ENCODE results near the gene PLP1. TPM values are rescaled to one million over a fixed set of nuclear protein-coding genes. Genes with fewer than 3 reads are reported as not detected.
"Not testable (repeated sequence)": the region's sequence is repeated elsewhere in the genome, so short reads cannot be mapped to it uniquely, and the experiment has no call there.

PLP1 gene
- total RNA-seq, 1 donor from 2014 or later, result 5.9 TPM

DNA sequence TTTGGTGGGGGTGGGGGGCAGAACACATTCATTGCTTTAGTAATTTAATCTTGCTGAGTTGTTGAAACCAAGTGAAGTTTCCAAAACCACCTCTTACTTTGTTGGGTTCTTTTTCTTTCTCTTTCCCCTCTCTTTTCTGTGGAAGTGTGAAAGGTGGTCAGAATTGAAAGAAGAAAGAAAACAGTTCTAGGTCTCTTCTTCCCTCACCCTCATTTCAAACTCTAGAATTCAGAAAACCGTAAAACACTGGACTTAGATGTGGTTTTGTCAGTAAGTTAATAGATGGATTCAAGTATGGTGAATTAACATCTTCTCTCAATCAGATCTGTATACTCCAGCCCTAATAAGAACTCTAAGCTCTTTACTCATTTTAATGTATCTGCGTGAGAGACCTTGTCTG is 23.7 kb downstream of the PLP1 start:
- Histone ChIP-seq H3K27me3 (no peaks in the 10 kb centered on the region), H3K4me3 (no peak overlapping the region), H3K9me3 (no peaks in the 10 kb centered on the region), H3K27ac (no peak overlapping the region), H3K36me3 (no peaks in the 10 kb centered on the region), H3K4me1 (no peaks in the 10 kb centered on the region)
- no peak for DNase-seq (ENCODE audit: low spot score in 2 of 2)
- intact Hi-C loops (cut with DNase I), result no loop called here
- TF ChIP-seq CTCF (IDR thresholded peaks at IDR 0.05), result no peak

GRCh38 chrX:103805860-103806259 is 29.2 kb downstream of the PLP1 start:
- Histone ChIP-seq H3K4me3 (no peak overlapping the region), H3K9me3 (no peaks in the 10 kb centered on the region), H3K36me3 (no peaks in the 10 kb centered on the region), H3K27ac (no peak overlapping the region), H3K4me1 (no peaks in the 10 kb centered on the region), H3K27me3 (no peaks in the 10 kb centered on the region)
- TF ChIP-seq CTCF (IDR thresholded peaks at IDR 0.05), result no peak
- intact Hi-C loops (cut with DNase I), result no loop called here
- no peak for DNase-seq (ENCODE audit: low spot score in 2 of 2)

- DNase-seq (ENCODE audit: low spot score in 2 of 2), result no peak
- Histone ChIP-seq H3K27ac (no peak overlapping the region), H3K4me1 (no peaks in the 10 kb centered on the region), H3K27me3 (no peaks in the 10 kb centered on the region), H3K36me3 (no peaks in the 10 kb centered on the region), H3K4me3 (no peak overlapping the region), H3K9me3 (no peaks in the 10 kb centered on the region)
- intact Hi-C loops (cut with DNase I), result no loop called here
- TF ChIP-seq CTCF (IDR thresholded peaks at IDR 0.05), result no peak
These were observed 30.3 kb downstream of the PLP1 start for GRCh38 chrX:103806862-103807474.

- no peak for TF ChIP-seq CTCF (IDR thresholded peaks at IDR 0.05)
- no peaks in the 10 kb centered on the region for H3K9me3 ChIP-seq
- no peaks in the 10 kb centered on the region for H3K4me1 ChIP-seq
- H3K4me3 ChIP-seq, result no peak overlapping the region
- no peak for DNase-seq (ENCODE audit: low spot score in 2 of 2)
- intact Hi-C loops (cut with DNase I), result no loop called here
- H3K27ac ChIP-seq, result no peak overlapping the region
- H3K36me3 ChIP-seq, result no peaks in the 10 kb centered on the region
- no peaks in the 10 kb centered on the region for H3K27me3 ChIP-seq
These were observed 35.2 kb downstream of the PLP1 start for GRCh38 chrX:103811858-103812257.

DNA sequence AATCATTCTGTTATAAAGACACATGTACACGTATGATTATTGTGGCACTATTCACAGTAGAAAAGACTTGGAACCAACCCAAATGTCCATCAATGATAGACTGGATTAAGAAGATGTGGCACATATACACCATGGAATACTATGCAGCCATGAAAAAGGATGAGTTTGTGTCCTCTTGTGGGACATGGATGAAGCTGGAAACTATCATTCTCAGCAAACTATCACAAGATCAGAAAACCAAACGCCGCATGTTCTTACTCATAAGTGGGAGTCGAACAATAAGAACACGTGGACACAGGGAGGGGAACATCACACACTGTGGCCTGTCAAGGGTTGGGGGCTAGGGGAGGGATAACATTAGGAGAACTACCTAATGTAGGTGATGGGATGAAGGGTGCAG is 40.5 kb downstream of the PLP1 start:
- intact Hi-C loops (cut with DNase I), result loop anchor here (1.0 kb wide), 1 partner anchor 284 kb away; no protein-coding TSS in a partner anchor
- not testable (repeated sequence) for DNase-seq (ENCODE audit: low spot score in 2 of 2)

GRCh38 chrX:103817502-103817901 is 40.9 kb downstream of the PLP1 start:
- Histone ChIP-seq H3K27ac (no peak overlapping the region), H3K9me3 (no peaks in the 10 kb centered on the region), H3K4me3 (no peak overlapping the region), H3K36me3 (no peaks in the 10 kb centered on the region), H3K4me1 (no peaks in the 10 kb centered on the region), H3K27me3 (no peaks in the 10 kb centered on the region)
- DNase-seq (ENCODE audit: low spot score in 2 of 2), result no peak
- TF ChIP-seq CTCF (IDR thresholded peaks at IDR 0.05), result peak; percentile 15 to 82 (median 73)
- intact Hi-C loops (cut with DNase I), result loop anchor here (1.0 kb wide), 1 partner anchor 284 kb away; no protein-coding TSS in a partner anchor

More for the DNA sequence above, 40.5 kb downstream of the PLP1 start:
- not testable (repeated sequence) for H3K27ac ChIP-seq, H3K36me3 ChIP-seq, H3K4me1 ChIP-seq, H3K9me3 ChIP-seq, H3K27me3 ChIP-seq, H3K4me3 ChIP-seq
